HepG2 (cell line): Measurements from ENCODE around the gene TMEM132D. TPM values are rescaled to one million over a fixed set of nuclear protein-coding genes. Genes with fewer than 3 reads are reported as not detected.

Experiments
- ATAC-seq: fragments of 200-7000 bp; cut with Tn5 transposase; 3 replicates; pipeline ENCODE4 v1.9.1; 2020; ENCODE audit warnings: mild to moderate bottlenecking, moderate library complexity
- BruUV-seq: library from RNA; stranded (reverse); fragments of 400-500 nt; replicated peaks from 2 replicates; lab custom pipeline; 2021; lab: Mats Ljungman, UMichigan
- CTCF ChIA-PET: fragments of 300-600 bp; formaldehyde crosslinking; extraction: SDS; loops from one replicate; lab custom pipeline; 2021; ENCODE audit warnings: low total read pairs, inconsistent platforms, low intra/inter-chr PET ratio; lab: Yijun Ruan, JAX
- POLR2A ChIA-PET: fragments of 350-600 bp; sonication (Branson Sonifier 250); formaldehyde crosslinking; loops from one replicate; lab custom pipeline; 2020; ENCODE audit warnings: antibody characterized with exemption, inconsistent platforms; lab: Yijun Ruan, JAX
- DNase-seq: peaks from one replicate; pipeline ENCODE4 v3.0.0-alpha.2; 2015; ENCODE audit warnings: low spot score
- FAIRE-seq: peaks from 3 replicates; lab custom pipeline; 2011; peaks lifted over from hg19 to GRCh38; lab: Jason Lieb, UNC
- H2AFZ ChIP-seq: one replicate; pipeline ENCODE4 v1.6.1; 2011; ENCODE audit warnings: low read length, inconsistent platforms
- H3K27ac ChIP-seq: fragments of 300-600 bp; 3 replicates; pipeline ENCODE4 v1.8.0; 2011; ENCODE audit warnings: mixed run types, mild to moderate bottlenecking, mixed read lengths, low read length, inconsistent platforms; ENCODE audit not compliant: insufficient read depth; ENCODE audit errors: extremely low read length
- H3K27me3 ChIP-seq, 2 experiments: fragments of 200-600 bp in 1 of 2; 2 replicates in 1 of 2; 3 replicates in 1 of 2; pipeline versions ENCODE4 v1.6.0 to v1.8.0; 2011; ENCODE audit warnings: low read length in 2 of 2, mild to moderate bottlenecking in 2 of 2, moderate library complexity in 2 of 2, inconsistent platforms in 1 of 2; ENCODE audit not compliant: insufficient read depth in 2 of 2, control insufficient read depth in 1 of 2
- H3K36me3 ChIP-seq, 2 experiments: fragments of 200-600 bp in 1 of 2; replicated peaks in 1 of 2; 2 replicates in 1 of 2; 3 replicates in 1 of 2; pipeline versions ENCODE4 v1.5.1 to v1.8.0; 2011; ENCODE audit warnings: low read length in 2 of 2, inconsistent platforms in 1 of 2; ENCODE audit not compliant: insufficient read depth in 2 of 2, control insufficient read depth in 1 of 2
- H3K4me1 ChIP-seq: 2 replicates; pipeline ENCODE4 v1.5.1; 2012; ENCODE audit warnings: low read length, inconsistent platforms; ENCODE audit not compliant: insufficient read depth
- H3K4me2 ChIP-seq: 2 replicates; pipeline ENCODE4 v1.6.0; 2011; ENCODE audit warnings: low read depth, low read length, inconsistent platforms
- H3K4me3 ChIP-seq, 3 experiments: fragments of 200-600 bp in 1 of 3; sonication (generic), shearing (Covaris generic) in 1 of 3; replicated peaks in 1 of 3; 2 replicates each; pipeline ENCODE4 v1.5.1; 2011 to 2016; ENCODE audit warnings: low read length in 3 of 3, inconsistent platforms in 2 of 3, low read depth in 2 of 3, mild to moderate bottlenecking in 2 of 3, control low read depth in 1 of 3, mixed read lengths in 1 of 3; ENCODE audit not compliant: insufficient read depth in 1 of 3
- H3K79me2 ChIP-seq: one replicate; pipeline ENCODE4 v1.6.1; 2011; ENCODE audit warnings: low read length, inconsistent platforms; ENCODE audit not compliant: insufficient read depth
- H3K9ac ChIP-seq: 2 replicates; pipeline ENCODE4 v1.6.0; 2011; ENCODE audit warnings: mild to moderate bottlenecking, low read depth, low read length, inconsistent platforms; ENCODE audit not compliant: insufficient read depth
- H3K9me3 ChIP-seq: 2 replicates; pipeline ENCODE4 v1.5.1; 2012; ENCODE audit warnings: mild to moderate bottlenecking, low read length
- H4K20me1 ChIP-seq: 2 replicates; pipeline ENCODE4 v1.6.0; 2011; ENCODE audit warnings: inconsistent platforms, mild to moderate bottlenecking, low read length, moderate library complexity; ENCODE audit not compliant: insufficient read depth
- CREB1 ChIP-seq, 2 experiments: fragments of 450-650 bp in 1 of 2; IDR thresholded peaks; 2 replicates each; pipeline ENCODE4 v1.6.1; 2016 to 2017; ENCODE audit warnings: control low read depth in 1 of 2, mild to moderate bottlenecking in 1 of 2, missing compliant biosample characterization in 1 of 2, missing genetic modification characterization in 1 of 2
- DMAP1 ChIP-seq: IDR thresholded peaks from 2 replicates; pipeline ENCODE4 v1.6.1; 2016
- EEA1 ChIP-seq: sonication (generic); formaldehyde crosslinking; IDR thresholded peaks from 2 replicates; pipeline ENCODE4 v1.5.1; 2020; ENCODE audit warnings: mild to moderate bottlenecking, missing genetic modification reagents, borderline replicate concordance
- GTF2F1 ChIP-seq: fragments of 150-350 bp; IDR thresholded peaks from 2 replicates; pipeline ENCODE4 v1.6.1; 2014; ENCODE audit warnings: low read length
- KLF12 ChIP-seq: sonication (generic); formaldehyde crosslinking; IDR thresholded peaks from 2 replicates; pipeline ENCODE4 v1.4.0; 2020; ENCODE audit warnings: missing genetic modification reagents, borderline replicate concordance
- SMARCC2 ChIP-seq: fragments of 450-650 bp; IDR thresholded peaks from 2 replicates; pipeline ENCODE4 v1.6.1; 2017; ENCODE audit warnings: antibody characterized with exemption, mild to moderate bottlenecking
- WGBS: methylation state at CpG from one replicate; pipeline ENCODE4 v1.1.6; 2017; ENCODE audit warnings: low lambda C conversion rate; 5-methylcytosine and 5-hydroxymethylcytosine counted together
- in situ Hi-C: cut with HindIII; loops from 2 replicates; pipeline ENCODE4 v1.10.0; 2017; ENCODE audit warnings: low pct_unique_long_range_greater_than_20kb; ENCODE audit not compliant: extremely low pct_ligation_motif_present
- intact Hi-C: fragments of 100-400 bp; cut with micrococcal nuclease; formaldehyde crosslinking; loops from one replicate; pipeline ENCODE4 v1.10.0; 2022; ENCODE audit not compliant: unreplicated experiment
- polyA plus RNA-seq, 8 experiments: library from polyadenylated mRNA; depleted of rRNA in 3 of 8; stranded (reverse) in 7 of 8; unstranded in 1 of 8; fragments of >200 nt; fragmentation: Illumina TruSeq in 4 of 8; extraction: Trizol in 4 of 8; gene quantifications; 2 replicates each; pipeline versions ENCODE4 v1.2.1 to v1.2.3, GENCODE V29; 2011 to 2016; ENCODE audit warnings: low read depth in 4 of 8, missing spikeins in 1 of 8, mixed read lengths in 1 of 8; ENCODE audit not compliant: insufficient read depth in 1 of 8
- total RNA-seq, 5 experiments: library from RNA; depleted of rRNA; stranded (reverse); fragments of >200 nt; fragmentation: Illumina TruSeq; extraction: Trizol; gene quantifications; 2 replicates each; pipeline ENCODE4 v1.2.3, GENCODE V29; 2016; ENCODE audit warnings: low read depth in 1 of 5
- TF ChIP-seq, protein P1 (sequence below): IDR thresholded peaks from 2 replicates; pipeline ENCODE4 v1.6.1; 2012; ENCODE audit warnings: low read length, improper control_type of control experiment

Gene TMEM132D
- total and polyA plus RNA-seq, 2 of the 13 experiments (the other 11 are each of a cell fraction or from before 2014, with no cell fraction given) = not detected

- no peak for TF ChIP-seq SMARCC2
- TF ChIP-seq, protein P1, sequence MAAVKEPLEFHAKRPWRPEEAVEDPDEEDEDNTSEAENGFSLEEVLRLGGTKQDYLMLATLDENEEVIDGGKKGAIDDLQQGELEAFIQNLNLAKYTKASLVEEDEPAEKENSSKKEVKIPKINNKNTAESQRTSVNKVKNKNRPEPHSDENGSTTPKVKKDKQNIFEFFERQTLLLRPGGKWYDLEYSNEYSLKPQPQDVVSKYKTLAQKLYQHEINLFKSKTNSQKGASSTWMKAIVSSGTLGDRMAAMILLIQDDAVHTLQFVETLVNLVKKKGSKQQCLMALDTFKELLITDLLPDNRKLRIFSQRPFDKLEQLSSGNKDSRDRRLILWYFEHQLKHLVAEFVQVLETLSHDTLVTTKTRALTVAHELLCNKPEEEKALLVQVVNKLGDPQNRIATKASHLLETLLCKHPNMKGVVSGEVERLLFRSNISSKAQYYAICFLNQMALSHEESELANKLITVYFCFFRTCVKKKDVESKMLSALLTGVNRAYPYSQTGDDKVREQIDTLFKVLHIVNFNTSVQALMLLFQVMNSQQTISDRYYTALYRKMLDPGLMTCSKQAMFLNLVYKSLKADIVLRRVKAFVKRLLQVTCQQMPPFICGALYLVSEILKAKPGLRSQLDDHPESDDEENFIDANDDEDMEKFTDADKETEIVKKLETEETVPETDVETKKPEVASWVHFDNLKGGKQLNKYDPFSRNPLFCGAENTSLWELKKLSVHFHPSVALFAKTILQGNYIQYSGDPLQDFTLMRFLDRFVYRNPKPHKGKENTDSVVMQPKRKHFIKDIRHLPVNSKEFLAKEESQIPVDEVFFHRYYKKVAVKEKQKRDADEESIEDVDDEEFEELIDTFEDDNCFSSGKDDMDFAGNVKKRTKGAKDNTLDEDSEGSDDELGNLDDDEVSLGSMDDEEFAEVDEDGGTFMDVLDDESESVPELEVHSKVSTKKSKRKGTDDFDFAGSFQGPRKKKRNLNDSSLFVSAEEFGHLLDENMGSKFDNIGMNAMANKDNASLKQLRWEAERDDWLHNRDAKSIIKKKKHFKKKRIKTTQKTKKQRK = no peak
- no peak for TF ChIP-seq EEA1 (CRISPR knock-in tag)
- no peak for TF ChIP-seq DMAP1 (CRISPR knock-in tag)
- TF ChIP-seq, all 625 proteins: peak for 0
These were observed 537.2 kb downstream of the TMEM132D start (continued) for GRCh38 chr12:129366656-129367055.

DNA sequence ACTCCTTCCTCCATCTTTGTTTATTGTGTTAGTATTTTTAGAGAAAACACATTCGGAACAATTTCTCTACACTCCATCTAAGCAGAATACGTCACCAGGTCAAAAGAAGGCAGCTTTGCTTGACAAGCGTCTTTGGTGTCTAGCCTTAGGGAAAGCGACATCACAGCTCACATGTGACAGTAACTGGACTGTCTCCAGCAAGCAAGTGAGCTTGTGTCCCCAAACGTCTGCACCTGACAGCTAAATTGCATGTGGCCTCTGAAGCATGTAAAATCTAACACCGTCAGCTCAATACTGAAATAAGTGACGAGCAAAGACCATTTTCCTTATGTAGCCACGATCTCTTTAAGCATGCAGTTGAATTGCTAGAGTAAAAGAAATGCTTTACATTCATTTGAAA is 540.8 kb downstream of the TMEM132D start:
- Histone ChIP-seq H3K4me2 (no peak overlapping the region), H3K27ac (no peak overlapping the region), H4K20me1 (no peaks in the 10 kb centered on the region), H3K4me1 (no peaks in the 10 kb centered on the region), H3K27me3 (no peaks in the 10 kb centered on the region), H3K9ac (no peak overlapping the region), H3K4me3 (no peak overlapping the region), H2AFZ (no peak overlapping the region), H3K9me3 (no peaks in the 10 kb centered on the region), H3K36me3 (no peaks in the 10 kb centered on the region), H3K79me2 (no peaks in the 10 kb centered on the region)
- in situ Hi-C loops (no loop called here), intact Hi-C loops (no loop called here)
- CTCF ChIA-PET = no interaction called here
- FAIRE-seq (no peak), ATAC-seq (no peak), DNase-seq (no peak)
- POLR2A ChIA-PET = no interaction called here
- no peak for TF ChIP-seq KLF12 (CRISPR knock-in tag)
- no peak for TF ChIP-seq GTF2F1
- TF ChIP-seq CREB1 (IDR thresholded peaks at IDR 0.05) = peak; percentile 50; the same call in 1 of the 2 replicates
- TF ChIP-seq CREB1 (CRISPR knock-in tag; IDR thresholded peaks at IDR 0.05) = no peak
- no TSS peak for BruUV-seq
- WGBS = 8% methylated on average over 8 of the region's 8 CpGs
